Skin of body (tissue), 2 donors: ENCODE data around the gene GPC6. TPM values are rescaled to one million over a fixed set of nuclear protein-coding genes. Genes with fewer than 3 reads are reported as not detected.

Source experiments
- DNase-seq: peaks from one replicate; lab custom pipeline; 2025; lab: John Stamatoyannopoulos, UW
- total RNA-seq: library from RNA; depleted of rRNA; stranded (reverse); fragments of >200 nt; gene quantifications from one replicate; pipeline ENCODE4 v1.2.3, GENCODE V29; 2014

Gene GPC6
- total RNA-seq, 1 donor from 2014 or later, result 10.9 TPM

- no peak for DNase-seq
Observed at GRCh38 chr13:93368718-93369117, 142.1 kb downstream of the GPC6 start.

GRCh38 chr13:93372856-93373255 lies 146.2 kb downstream of the GPC6 start:
- DNase-seq, result no peak

GRCh38 chr13:93375491-93375890 lies 148.9 kb downstream of the GPC6 start:
- DNase-seq, result no peak

GRCh38 chr13:93377196-93377595 lies 150.6 kb downstream of the GPC6 start:
- no peak for DNase-seq

GRCh38 chr13:93378184-93378583 lies 151.6 kb downstream of the GPC6 start:
- no peak for DNase-seq

- no peak for DNase-seq
Observed at GRCh38 chr13:93386116-93386515, 159.5 kb downstream of the GPC6 start.

- DNase-seq, result no peak
Observed at GRCh38 chr13:93388701-93389100, 162.1 kb downstream of the GPC6 start.

GRCh38 chr13:93397619-93398018 lies 171.0 kb downstream of the GPC6 start:
- no peak for DNase-seq

- DNase-seq, result peak; percentile 9
Observed at GRCh38 chr13:93398167-93399035, 171.8 kb downstream of the GPC6 start.

- DNase-seq, result no peak
Observed at GRCh38 chr13:93399212-93399611, 172.6 kb downstream of the GPC6 start.

GRCh38 chr13:93406136-93406535 lies 179.5 kb downstream of the GPC6 start:
- no peak for DNase-seq

GRCh38 chr13:93407551-93407950 lies 180.9 kb downstream of the GPC6 start:
- DNase-seq, result no peak

- DNase-seq, result no peak
Observed at GRCh38 chr13:93409001-93409400, 182.4 kb downstream of the GPC6 start.

GRCh38 chr13:93409816-93410215 lies 183.2 kb downstream of the GPC6 start:
- DNase-seq, result no peak

- no peak for DNase-seq
Observed at GRCh38 chr13:93411186-93411680, 184.6 kb downstream of the GPC6 start.

GRCh38 chr13:93412676-93413075 lies 186.1 kb downstream of the GPC6 start:
- no peak for DNase-seq

GRCh38 chr13:93413972-93414717 lies 187.5 kb downstream of the GPC6 start:
- no peak for DNase-seq

- DNase-seq, result no peak
Observed at GRCh38 chr13:93416736-93417355, 190.2 kb downstream of the GPC6 start.

- DNase-seq, result no peak
Observed at GRCh38 chr13:93418398-93418797, 191.8 kb downstream of the GPC6 start.

- no peak for DNase-seq
Observed at GRCh38 chr13:93420206-93420605, 193.6 kb downstream of the GPC6 start.

GRCh38 chr13:93420887-93421286 lies 194.3 kb downstream of the GPC6 start:
- DNase-seq, result no peak

GRCh38 chr13:93422980-93423543 lies 196.5 kb downstream of the GPC6 start:
- DNase-seq, result no peak
